Measurements from ENCODE around the gene EPB41L1. TPM values are rescaled to one million over a fixed set of nuclear protein-coding genes. Genes with fewer than 3 reads are reported as not detected.
A peak's percentile ranks its signal among the peaks of the same experiment; 100 is the strongest.

The EPB41L1 gene
- total and polyA plus RNA-seq, 2 experiments from 2014 or later: 24.1 to 48.7 TPM

DNA sequence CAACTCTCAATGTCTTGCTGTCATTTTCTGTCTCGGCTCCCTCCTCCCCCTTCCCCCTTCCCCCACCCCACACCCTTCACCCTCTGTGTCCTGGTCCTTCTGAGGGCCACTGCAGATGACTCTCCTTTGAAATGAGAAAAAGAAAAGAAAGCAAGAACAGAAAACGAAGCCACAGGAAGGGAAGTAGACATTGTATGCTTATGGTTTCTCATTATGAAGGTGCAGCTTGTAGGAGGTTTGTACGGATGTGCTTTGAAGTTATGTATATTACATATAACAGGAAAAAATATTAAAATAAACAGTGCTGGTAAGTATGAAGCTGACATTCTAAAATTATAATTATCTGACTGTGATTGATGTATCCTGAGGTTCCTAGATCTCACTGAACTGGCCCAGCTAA lies 75.5 kb downstream of the EPB41L1 start (continued):
- TF ChIP-seq NANOG (IDR thresholded peaks at IDR 0.05; ENCODE audit: borderline replicate concordance) (no peak), CTCF (conservative IDR thresholded peaks at IDR 0.05; ENCODE audit: low read depth in 2 of 2) (no peak), CREB1 (CRISPR knock-in tag; IDR thresholded peaks at IDR 0.05; ENCODE audit: low read depth) (no peak)
- TF ChIP-seq, protein P1, sequence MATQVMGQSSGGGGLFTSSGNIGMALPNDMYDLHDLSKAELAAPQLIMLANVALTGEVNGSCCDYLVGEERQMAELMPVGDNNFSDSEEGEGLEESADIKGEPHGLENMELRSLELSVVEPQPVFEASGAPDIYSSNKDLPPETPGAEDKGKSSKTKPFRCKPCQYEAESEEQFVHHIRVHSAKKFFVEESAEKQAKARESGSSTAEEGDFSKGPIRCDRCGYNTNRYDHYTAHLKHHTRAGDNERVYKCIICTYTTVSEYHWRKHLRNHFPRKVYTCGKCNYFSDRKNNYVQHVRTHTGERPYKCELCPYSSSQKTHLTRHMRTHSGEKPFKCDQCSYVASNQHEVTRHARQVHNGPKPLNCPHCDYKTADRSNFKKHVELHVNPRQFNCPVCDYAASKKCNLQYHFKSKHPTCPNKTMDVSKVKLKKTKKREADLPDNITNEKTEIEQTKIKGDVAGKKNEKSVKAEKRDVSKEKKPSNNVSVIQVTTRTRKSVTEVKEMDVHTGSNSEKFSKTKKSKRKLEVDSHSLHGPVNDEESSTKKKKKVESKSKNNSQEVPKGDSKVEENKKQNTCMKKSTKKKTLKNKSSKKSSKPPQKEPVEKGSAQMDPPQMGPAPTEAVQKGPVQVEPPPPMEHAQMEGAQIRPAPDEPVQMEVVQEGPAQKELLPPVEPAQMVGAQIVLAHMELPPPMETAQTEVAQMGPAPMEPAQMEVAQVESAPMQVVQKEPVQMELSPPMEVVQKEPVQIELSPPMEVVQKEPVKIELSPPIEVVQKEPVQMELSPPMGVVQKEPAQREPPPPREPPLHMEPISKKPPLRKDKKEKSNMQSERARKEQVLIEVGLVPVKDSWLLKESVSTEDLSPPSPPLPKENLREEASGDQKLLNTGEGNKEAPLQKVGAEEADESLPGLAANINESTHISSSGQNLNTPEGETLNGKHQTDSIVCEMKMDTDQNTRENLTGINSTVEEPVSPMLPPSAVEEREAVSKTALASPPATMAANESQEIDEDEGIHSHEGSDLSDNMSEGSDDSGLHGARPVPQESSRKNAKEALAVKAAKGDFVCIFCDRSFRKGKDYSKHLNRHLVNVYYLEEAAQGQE (IDR thresholded peaks at IDR 0.05; ENCODE audit: unreplicated experiment): no peak

- no peaks in the 10 kb centered on the region for H3K27me3 ChIP-seq (ENCODE audit: insufficient read depth)
- H2AFZ ChIP-seq: no peak overlapping the region
- no peaks in the 10 kb centered on the region for H3F3A ChIP-seq (replicated peaks; ENCODE audit: low read depth)
- Mint-ChIP-seq H3K36me3 (ENCODE audit: low read depth) (no peaks in the 10 kb centered on the region), H3K4me3 (no peak overlapping the region), H3K4me1 (peaks cover 5% of the 10 kb centered on the region; the same call in 2 of the 3 replicates), H3K9me3 (no peaks in the 10 kb centered on the region; the same call in 2 of the 3 replicates), H3K27me3 (ENCODE audit: insufficient read depth, low read depth, poor library complexity) (no peaks in the 10 kb centered on the region), H3K27ac (no peak overlapping the region)
- no peak overlapping the region for H3K4me3 ChIP-seq
- no peaks in the 10 kb centered on the region for H3K36me3 ChIP-seq (ENCODE audit: insufficient read depth)
- H4K20me1 ChIP-seq (replicated peaks; ENCODE audit: insufficient read depth): no peaks in the 10 kb centered on the region; the same call in 1 of the 2 replicates
- H3K4me2 ChIP-seq: no peak overlapping the region
- DNase-seq (ENCODE audit: low spot score) (peak; percentile 50), ATAC-seq (peak; percentile 64)
- peaks cover 6% of the 10 kb centered on the region; the same call in 1 of the 2 replicates for H3K4me1 ChIP-seq (ENCODE audit: insufficient read depth)
- TF ChIP-seq, protein P2, sequence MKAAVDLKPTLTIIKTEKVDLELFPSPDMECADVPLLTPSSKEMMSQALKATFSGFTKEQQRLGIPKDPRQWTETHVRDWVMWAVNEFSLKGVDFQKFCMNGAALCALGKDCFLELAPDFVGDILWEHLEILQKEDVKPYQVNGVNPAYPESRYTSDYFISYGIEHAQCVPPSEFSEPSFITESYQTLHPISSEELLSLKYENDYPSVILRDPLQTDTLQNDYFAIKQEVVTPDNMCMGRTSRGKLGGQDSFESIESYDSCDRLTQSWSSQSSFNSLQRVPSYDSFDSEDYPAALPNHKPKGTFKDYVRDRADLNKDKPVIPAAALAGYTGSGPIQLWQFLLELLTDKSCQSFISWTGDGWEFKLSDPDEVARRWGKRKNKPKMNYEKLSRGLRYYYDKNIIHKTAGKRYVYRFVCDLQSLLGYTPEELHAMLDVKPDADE (IDR thresholded peaks at IDR 0.05): no peak
- peak; percentile 18 to 43; a peak in 3 of 4 replicates for TF ChIP-seq CTCF (conservative IDR thresholded peaks at IDR 0.05; ENCODE audit: low read depth in 2 of 2)
- no peaks in the 10 kb centered on the region for H3K9me2 ChIP-seq (ENCODE audit: insufficient read depth)
- no peaks in the 10 kb centered on the region for H3K79me2 ChIP-seq (replicated peaks; ENCODE audit: insufficient read depth)
- H3K27ac ChIP-seq (ENCODE audit: low read depth): no peak overlapping the region
Observed at GRCh38 chr20:36231331-36231730, 76.8 kb downstream of the EPB41L1 start.
